HCEC 1CT (cell line): Measurements from ENCODE around the gene ING4.
"Not testable (repeated sequence)": the region's sequence is repeated elsewhere in the genome, so short reads cannot be mapped to it uniquely, and the experiment has no call there.

Experiments used
- DNase-seq: peaks from one replicate; pipeline ENCODE4 v3.0.0-alpha.2; 2017

The ING4 gene

GRCh38 chr12:6662906-6663742 is at the start of gene ING4:
ING4 (minus strand) TSS chr12:6663119; CDS start chr12:6663101, 18 bp downstream.
- DNase-seq: peak; percentile 100

DNA sequence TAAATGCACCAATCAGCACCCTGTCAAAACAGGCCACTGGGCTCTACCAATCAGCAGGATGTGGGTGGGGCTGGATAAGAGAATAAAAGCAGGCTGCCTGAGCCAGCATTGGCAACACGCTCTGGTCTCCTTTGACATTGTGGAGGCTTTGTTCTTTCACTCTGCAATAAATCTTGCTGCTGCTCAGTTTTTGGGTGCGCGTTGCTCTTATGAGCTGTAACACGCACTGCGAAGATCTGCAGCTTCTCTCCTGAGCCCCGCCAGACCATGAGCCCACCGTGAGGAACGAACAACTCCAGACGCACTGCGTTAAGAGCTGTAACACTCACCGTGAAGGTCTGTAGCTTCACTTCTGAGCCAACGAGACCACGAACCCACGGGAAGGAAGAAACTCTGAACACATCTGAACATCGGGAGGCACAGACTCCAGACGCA is 46.1 kb upstream of the ING4 start:
- no peak for DNase-seq

DNA sequence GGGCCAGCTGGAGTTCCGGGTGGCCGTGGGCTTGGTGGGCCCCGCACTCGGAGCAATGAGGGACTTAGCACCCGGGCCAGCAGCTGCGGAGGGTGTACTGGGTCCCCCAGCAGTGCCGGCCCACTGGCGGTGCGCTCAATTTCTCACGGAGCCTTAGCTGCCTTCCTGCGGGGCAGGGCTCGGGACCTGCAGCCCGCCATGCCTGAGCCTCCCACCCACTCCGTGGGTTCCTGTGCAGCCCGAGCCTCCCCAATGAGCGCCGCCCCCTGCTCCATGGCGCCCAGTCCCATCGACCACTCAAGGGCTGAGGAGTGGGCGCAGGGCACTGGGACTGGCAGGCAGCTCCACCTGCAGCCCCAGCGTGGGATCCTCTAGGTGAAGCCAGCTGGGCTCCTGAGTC is 45.4 kb upstream of the ING4 start:
- DNase-seq: not testable (repeated sequence)

DNA sequence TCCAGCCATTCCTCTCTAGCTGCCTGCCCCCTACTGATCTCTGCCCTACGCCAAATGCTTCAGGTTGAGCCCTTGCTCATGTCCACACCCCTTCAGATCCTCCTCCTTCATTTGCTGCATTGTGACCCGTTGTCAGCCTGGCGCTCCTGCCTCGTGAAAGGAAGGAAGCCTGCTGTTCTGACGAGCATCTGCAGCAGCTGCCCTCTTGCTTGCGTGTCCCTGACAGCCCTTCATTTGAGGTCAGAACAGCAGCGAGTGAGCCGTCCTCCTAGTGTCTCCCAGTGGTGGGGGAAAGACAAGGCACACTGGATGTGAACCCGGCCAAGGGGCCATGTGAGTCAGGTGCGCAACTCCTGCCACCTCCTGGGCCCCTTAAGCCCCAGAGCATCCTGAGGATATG is 40.7 kb upstream of the ING4 start:
- no peak for DNase-seq

GRCh38 chr12:6701078-6701768 is 38.3 kb upstream of the ING4 start:
- DNase-seq: no peak

DNA sequence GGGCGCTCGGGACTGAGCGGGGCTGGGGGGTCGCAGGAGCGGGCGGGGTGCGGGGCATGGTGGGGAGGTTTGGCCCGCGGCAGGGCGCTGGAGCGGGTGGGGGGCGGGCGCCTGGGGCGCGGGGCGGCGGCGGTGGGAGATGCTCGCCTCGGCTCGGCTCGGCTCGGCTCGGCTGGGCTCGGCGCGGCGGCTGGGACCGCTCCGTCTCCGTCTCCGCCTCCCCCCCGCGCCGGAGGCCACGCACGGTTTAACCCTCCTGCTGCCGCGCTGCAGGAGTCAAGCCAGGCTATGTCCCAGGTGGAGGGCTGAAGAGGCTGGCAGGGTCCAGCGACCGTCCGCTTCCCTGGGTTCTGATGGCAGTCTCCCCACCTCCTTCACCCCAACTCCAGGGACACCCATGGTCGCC is 37.7 kb upstream of the ING4 start, which contains the start of gene PIANP:
PIANP (minus strand) TSS at position 170 of the 406 bp plus-strand sequence. CDS start 2,754 bp downstream, outside the sequence.
- no peak for DNase-seq

DNA sequence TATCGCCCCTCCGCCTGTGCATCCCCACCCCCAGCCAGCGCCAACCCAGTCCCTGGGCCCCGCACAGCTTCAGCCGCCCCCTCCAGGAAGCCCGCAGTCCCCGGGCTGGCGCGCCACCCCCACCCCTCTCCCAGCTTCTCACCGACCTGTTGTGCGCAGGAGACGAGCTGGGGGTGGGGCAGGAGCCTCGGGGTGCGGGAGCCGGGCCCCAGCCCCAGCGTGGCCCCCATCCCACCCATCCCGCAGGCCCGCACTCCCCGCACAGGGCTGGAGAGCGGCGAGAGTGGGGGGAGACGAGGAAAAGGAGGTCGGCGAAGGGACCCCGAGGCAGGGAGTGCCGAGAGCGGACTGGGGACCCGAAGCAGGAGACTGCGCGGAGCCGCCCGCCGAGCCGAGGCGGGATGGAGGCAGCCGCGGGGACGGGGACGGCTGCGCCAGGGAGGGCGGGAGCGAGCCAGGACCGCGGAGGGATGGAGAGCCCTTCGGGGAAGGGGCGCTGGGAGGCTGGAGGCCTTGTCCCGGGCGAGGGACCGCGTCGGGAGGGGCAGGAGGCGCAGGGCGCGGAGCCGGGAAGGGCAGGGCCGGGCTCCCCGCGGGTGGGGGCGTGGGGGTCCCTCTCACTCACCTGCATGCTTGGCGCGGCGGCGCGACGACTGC is 37.2 kb upstream of the ING4 start:
- DNase-seq: no peak

DNA sequence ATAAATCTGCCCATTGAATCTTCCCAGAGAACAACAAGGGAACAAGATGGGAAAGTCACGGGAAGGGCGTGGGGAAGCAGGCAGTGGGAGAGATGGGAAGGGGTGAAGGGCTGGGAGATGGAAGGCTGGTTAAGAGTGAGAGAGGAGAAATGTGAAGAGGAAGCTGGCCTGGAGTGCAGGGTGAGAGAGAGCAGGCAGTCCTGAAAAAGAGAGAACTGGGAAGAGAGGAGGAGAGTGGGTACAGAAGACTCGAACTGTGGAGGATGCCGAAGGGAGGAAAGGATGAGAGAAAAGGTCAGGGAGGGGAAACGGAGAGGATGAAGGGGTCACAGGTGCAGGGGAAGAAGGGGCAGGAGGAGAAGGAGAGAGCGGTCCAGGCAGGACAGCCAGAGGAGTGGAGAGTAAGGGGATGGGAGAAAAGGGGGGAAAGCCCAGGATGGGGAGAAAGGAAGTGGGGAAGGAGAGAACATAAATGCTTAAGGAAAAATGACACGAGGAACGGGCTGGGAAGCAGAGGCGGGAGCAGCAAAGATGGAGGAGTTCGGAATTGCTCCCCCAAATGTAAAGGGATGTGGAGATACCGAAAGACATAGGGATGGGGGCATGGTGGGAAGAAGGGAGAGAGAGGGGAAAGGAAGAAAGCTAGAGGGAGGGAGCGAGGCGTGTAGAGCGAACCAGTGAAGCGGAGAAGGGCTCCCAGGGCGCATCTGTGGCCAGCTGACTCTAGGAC is 36.5 kb upstream of the ING4 start:
- no peak for DNase-seq

DNA sequence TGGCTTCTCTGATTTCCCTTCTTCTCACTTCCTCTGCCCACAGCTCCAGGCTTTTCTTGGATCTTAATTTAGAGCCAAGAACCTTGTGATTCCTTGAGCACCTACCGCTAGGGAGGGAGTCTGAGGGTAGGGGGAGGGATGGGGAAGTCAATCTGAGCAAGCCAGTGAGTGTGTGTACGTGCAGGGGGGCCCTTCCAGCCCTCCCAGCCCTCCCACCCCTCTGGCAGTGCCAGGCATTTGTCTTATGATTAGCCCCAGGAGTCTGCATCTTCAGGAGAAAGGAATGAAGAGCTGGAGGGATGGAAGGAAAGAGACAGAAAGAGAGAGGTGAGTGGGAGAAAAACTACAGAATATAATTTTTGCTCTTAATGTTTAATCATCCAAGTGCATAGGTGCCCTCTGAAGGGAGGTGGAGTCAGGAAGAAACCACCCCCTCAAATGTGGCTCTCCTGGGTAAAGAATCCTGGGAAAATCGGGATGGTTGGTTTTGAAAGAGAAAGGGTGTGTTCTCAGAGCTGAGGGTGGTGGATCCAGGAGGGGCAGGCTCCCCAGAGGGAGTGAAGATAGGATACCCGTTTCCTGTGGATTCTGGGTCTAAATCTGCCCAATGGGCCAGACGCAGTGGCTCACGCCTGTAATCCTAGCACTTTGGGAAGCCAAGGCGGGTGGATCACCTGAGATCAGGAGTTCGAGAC is 35.6 kb upstream of the ING4 start:
- DNase-seq: no peak

GRCh38 chr12:6697584-6698351 is 34.8 kb upstream of the ING4 start:
- DNase-seq: peak; percentile 66

GRCh38 chr12:6696690-6697583 is 34.0 kb upstream of the ING4 start:
- no peak for DNase-seq

DNA sequence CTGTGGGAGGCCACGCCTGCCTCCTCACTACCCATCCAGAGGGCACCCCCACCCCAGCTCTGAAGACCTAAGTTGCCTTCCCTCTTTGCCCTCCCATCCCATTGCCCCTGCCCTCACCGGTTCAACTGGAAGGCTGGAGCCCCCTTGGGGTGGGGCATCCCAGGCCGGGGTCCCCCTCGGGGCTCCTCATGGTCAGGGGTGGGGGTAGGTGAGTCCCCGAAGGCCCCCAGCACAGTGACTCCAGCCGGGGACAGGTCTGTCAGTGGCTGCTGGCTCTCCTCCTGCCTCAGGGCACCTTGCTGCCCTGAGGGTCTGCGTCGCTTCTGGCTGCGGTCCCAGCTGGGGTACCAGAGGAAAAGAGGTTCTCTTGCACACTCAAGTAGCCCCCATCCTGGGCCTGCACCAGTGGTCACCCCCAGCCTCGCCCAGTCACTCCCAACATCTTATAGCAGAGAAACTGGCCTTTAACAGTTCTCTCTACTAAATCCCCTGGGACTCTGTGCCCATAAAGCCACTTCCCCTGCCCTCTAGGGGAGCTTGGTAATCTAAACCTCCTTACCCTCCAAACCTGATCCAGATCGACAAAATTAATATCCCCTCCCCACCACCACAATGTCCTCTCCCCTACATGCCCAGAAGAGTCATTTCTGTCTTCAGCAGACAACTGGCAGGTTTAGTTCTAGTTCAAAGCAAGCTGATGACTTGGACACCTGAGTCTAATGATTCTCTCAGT is 32.6 kb upstream of the ING4 start:
- no peak for DNase-seq

DNA sequence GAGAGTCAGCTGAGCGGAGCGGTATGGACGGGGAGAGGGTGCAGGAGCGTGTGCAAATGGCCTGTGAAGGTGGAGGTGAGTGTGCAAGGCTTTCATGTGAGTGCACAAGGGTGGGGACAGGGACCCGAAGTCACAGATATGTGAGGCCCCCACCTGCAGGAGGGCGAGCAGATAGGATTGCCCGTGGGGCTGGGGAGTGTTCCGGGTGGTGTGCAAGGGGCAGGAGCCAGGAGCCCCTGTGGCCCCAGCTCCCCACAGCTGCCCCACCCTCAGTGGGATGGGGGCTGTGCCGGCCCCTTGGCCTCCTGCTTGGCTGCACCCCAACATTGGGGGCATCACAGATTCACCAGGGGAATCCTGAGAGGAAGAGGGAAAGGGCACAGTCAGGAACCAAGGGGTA is 31.8 kb upstream of the ING4 start:
- no peak for DNase-seq

DNA sequence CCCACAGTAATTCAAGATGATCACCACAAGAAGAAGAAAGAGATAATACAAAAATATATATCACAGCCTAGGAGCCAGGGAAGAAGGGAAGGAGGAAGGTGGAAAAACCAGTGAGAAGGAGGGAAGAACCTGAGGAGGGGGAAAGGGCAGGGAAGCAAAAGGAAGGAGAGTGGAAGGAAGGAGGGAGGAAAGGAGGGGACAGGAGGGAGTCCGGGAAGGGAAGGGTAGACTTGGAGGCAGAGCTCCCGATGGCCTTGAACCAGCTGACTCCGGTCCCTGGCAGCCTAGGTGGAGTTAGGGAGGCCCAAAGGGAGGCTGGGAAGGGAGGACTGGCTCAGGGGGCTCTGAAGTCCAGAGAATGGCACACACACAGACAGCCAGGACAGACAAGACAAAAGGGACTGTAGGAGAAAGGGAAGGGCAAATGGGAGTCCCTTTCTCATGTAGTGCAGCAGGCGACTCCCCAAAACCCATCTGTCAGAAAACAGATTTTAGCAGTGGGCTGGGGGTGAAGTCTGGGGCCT is 31.0 kb upstream of the ING4 start:
- DNase-seq: no peak

GRCh38 chr12:6692888-6693287 is 30.0 kb upstream of the ING4 start:
- DNase-seq: no peak

GRCh38 chr12:6691473-6691872 is 28.6 kb upstream of the ING4 start:
- no peak for DNase-seq

- DNase-seq: peak; percentile 100
Observed at GRCh38 chr12:6688999-6689882, 26.3 kb upstream of the ING4 start, which contains the start of gene ZNF384. ZNF384 (minus strand) TSS chr12:6689375; CDS start chr12:6679520, 9,855 bp downstream.

- no peak for DNase-seq
Observed at GRCh38 chr12:6688543-6688998, 25.7 kb upstream of the ING4 start.
